SJSA1 (cell line): Measurements from ENCODE around the gene WSCD1. TPM values are rescaled to one million over a fixed set of nuclear protein-coding genes. Genes with fewer than 3 reads are reported as not detected.

Experiments
- DNase-seq, 2 experiments: peaks; one replicate each; pipeline ENCODE4 v3.0.0-alpha.2; 2015 to 2020; ENCODE audit warnings: low spot score in 2 of 2, low read depth in 1 of 2
- H3K27ac ChIP-seq: fragments of 250-450 bp; sonication (Bioruptor Pico); 2 replicates; pipeline ENCODE4 v1.5.1; 2020; ENCODE audit warnings: mild to moderate bottlenecking, moderate library complexity
- H3K27me3 ChIP-seq: fragments of 250-450 bp; sonication (Bioruptor Pico); replicated peaks from 2 replicates; pipeline ENCODE4 v1.5.1; 2020; ENCODE audit warnings: mild to moderate bottlenecking, moderate library complexity
- H3K36me3 ChIP-seq: fragments of 250-450 bp; sonication (Bioruptor Pico); 2 replicates; pipeline ENCODE4 v1.5.1; 2020; ENCODE audit warnings: mild to moderate bottlenecking
- H3K4me1 ChIP-seq: fragments of 250-450 bp; sonication (Bioruptor Pico); replicated peaks from 2 replicates; pipeline ENCODE4 v1.6.1; 2021; ENCODE audit warnings: mild to moderate bottlenecking
- H3K4me3 ChIP-seq: fragments of 250-450 bp; sonication (Bioruptor Pico); 2 replicates; pipeline ENCODE4 v1.5.1; 2020; ENCODE audit warnings: mild to moderate bottlenecking
- H3K9me3 ChIP-seq: fragments of 250-450 bp; sonication (Bioruptor Pico); replicated peaks from 2 replicates; pipeline ENCODE4 v1.5.1; 2020; ENCODE audit warnings: mild to moderate bottlenecking
- total RNA-seq: library from RNA; depleted of rRNA; stranded (reverse); fragments of >200 nt; shearing (Covaris generic); gene quantifications from 2 replicates; pipeline ENCODE4 v1.2.3, GENCODE V29; 2014

WSCD1 gene
- total RNA-seq, 1 experiment from 2014 or later, result 0.32 TPM

DNA sequence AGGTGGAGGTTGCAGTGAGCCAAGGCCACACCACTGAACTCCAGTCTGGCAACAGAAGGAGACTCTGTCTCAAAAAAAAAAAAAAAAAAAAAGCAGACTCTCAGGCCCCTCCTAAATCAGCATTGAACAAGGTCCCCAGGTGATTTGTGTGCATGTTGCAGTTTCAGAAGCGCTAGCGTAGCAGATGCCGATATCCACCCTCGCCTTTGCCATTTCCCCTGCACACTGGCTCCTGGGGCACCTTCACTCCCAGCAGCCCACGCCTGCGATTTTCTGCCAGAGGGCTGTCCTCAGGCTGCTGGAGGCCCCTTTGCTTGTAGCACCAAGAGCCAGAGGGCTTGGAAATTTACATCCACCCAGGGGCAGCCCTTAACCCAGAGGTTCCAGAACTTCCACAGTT lies 95.6 kb downstream of the WSCD1 start:
- Histone ChIP-seq H3K9me3 (no peaks in the 10 kb centered on the region), H3K4me3 (no peak overlapping the region), H3K27ac (no peak overlapping the region), H3K36me3 (no peaks in the 10 kb centered on the region), H3K4me1 (no peaks in the 10 kb centered on the region), H3K27me3 (peaks cover 3% of the 10 kb centered on the region; the same call in 1 of the 2 replicates)
- DNase-seq, result no peak

DNA sequence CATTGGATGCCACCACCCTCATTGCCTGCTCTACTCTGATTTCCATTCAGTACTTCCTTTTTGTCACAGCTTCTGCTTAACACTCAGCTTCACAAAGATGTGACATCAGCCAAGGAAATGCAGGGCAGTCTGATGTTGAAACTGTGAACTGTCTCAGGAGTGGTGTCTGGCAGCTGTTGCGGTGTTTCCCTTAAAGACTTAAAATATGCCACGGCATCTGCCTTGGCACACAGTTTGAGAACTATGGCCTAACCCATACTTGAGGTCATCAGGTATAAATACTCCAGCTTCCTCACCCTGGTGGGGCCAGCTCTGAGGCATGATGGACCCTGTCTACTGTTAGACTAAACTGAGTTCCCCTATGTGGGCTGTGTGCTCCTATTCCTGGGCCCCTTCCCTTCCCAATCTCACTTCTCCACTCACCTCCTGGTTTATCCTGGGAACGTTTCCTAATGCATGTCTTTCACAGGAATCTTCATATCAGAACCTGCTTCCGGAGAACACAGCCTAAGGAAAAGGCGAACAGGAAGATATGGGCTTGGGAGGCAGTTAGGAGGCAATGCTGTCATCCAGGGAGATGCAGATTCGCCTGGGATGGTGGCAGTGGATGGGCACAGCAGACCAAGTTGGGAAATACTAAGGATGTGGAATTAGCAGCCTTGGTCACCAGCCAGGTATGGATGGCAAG lies 96.5 kb downstream of the WSCD1 start:
- DNase-seq, result no peak
- H3K4me3 ChIP-seq, result no peak overlapping the region
- H3K27ac ChIP-seq, result no peak overlapping the region
- H3K27me3 ChIP-seq, result peaks cover under 1% of the 10 kb centered on the region; the same call in 1 of the 2 replicates
- no peaks in the 10 kb centered on the region for H3K4me1 ChIP-seq
- no peaks in the 10 kb centered on the region for H3K36me3 ChIP-seq
- H3K9me3 ChIP-seq, result no peaks in the 10 kb centered on the region

DNA sequence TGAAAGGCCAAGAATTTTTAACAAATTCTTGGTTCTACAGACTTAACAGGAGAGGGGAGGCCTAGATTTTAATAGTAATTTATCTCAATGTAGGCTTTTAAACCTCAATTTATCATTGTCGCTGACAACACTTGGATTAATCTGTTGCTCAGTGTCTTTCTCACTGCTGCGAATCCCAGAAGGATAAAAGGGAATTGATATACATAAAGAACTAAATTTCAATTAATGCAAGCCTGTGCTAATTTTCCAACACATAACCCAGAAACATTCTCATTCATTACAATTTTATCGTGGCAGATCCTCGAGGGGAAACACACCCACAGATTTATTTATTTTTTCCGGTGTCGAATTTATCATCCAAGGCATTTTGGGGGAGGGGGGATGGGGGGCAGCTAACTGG lies 98.1 kb downstream of the WSCD1 start:
- Histone ChIP-seq H3K4me3 (no peak overlapping the region), H3K9me3 (no peaks in the 10 kb centered on the region), H3K27me3 (peaks cover 4% of the 10 kb centered on the region; the same call in 1 of the 2 replicates), H3K4me1 (no peaks in the 10 kb centered on the region), H3K36me3 (no peaks in the 10 kb centered on the region), H3K27ac (no peak overlapping the region)
- no peak for DNase-seq

DNA sequence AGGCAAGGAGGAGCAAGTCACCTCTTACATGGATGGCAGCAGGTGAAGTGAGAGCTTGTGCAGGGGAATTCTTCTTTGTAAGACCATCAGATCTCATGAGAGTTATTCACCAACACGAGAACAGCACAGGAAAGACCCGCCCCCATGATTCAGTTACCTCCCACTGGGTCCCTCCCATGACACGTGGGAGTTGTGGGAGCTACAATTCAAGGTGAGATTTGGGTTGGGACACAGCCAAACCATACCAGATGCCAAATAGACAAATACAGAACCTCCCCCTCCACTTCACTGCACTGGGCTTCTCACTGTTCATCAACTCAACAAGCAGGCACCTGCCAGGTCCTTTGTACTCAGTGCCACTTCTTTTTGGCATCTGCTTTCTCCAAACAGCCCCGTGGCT lies 100.2 kb downstream of the WSCD1 start:
- H3K9me3 ChIP-seq, result no peaks in the 10 kb centered on the region

DNA sequence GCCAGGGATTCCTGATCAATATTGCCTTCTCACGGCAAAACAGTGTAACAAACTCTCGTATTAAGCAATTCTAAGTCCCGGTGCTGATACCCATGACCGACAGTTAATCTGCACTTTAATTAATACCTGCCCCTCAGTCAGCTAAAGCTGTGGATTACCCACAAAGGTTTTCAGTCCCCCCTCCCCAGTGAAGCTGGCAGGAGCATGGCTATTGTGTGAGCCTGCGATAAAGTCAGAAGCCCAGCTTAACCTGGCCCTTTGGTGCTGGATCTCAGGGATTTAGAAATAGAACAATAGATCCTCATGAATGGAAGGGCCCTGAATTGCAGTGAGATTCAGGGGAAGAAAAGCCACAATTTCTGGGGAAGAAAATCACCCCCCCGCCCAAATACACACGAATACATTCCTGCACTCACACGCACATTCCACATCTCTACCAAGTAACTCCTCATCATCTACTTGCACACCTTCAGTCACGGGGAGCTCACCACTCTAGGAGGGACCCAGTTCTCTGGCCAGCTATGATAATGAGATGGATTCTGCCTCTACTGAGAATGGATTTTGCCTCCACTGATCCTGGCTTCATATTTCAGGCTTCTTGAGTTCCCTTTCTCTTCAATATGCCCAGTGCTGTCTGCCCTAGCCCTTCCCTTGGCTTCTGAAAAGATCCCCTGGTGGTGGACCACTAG lies 102.6 kb downstream of the WSCD1 start:
- H3K27me3 ChIP-seq, result 0 out of 2 replicates have a peak, but pooled peaks cover 4% of the 10 kb centered on the region

More for the DNA sequence above, 100.2 kb downstream of the WSCD1 start:
- Histone ChIP-seq H3K27me3 (peaks cover 4% of the 10 kb centered on the region; the same call in 1 of the 2 replicates), H3K27ac (no peak overlapping the region), H3K4me1 (no peaks in the 10 kb centered on the region), H3K36me3 (no peaks in the 10 kb centered on the region), H3K4me3 (no peak overlapping the region)
- DNase-seq, result no peak

DNA sequence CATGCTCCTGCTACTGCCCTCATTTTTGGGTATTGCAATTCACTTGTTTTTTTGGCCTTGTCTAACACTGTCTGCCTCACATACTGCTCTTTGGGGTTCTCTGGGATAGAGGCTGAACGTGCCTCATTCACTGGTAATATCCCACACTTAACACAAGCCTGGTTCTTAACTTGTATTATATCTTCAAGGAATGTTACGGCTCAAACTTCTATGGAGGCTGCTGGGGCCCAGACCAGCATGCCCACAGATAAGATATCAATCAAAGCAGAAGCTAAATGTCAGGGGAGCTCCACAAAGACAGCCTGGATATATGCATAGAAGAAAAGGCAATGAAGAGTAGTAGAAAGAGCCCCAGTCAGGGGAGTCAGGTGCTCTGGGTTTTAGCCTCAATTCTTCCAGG lies 103.5 kb downstream of the WSCD1 start:
- H3K4me3 ChIP-seq, result no peak overlapping the region
- H3K27ac ChIP-seq, result no peak overlapping the region
- H3K27me3 ChIP-seq, result 0 out of 2 replicates have a peak, but pooled peaks cover 4% of the 10 kb centered on the region
- H3K36me3 ChIP-seq, result no peaks in the 10 kb centered on the region
- no peak for DNase-seq
- H3K9me3 ChIP-seq, result no peaks in the 10 kb centered on the region
- H3K4me1 ChIP-seq, result no peaks in the 10 kb centered on the region

More for the DNA sequence above, 102.6 kb downstream of the WSCD1 start:
- Histone ChIP-seq H3K4me1 (no peaks in the 10 kb centered on the region), H3K4me3 (no peak overlapping the region), H3K27ac (no peak overlapping the region), H3K9me3 (no peaks in the 10 kb centered on the region), H3K36me3 (no peaks in the 10 kb centered on the region)
- no peak for DNase-seq
